ENCODE measurements around the gene RNF138. TPM values are rescaled to one million over a fixed set of nuclear protein-coding genes. Genes with fewer than 3 reads are reported as not detected.

RNF138 gene
- total and polyA plus RNA-seq, 2 of the 8 experiments (the other 6 are each of a cell fraction or from before 2014, with no cell fraction given), result 29.2 to 109 TPM

DNA sequence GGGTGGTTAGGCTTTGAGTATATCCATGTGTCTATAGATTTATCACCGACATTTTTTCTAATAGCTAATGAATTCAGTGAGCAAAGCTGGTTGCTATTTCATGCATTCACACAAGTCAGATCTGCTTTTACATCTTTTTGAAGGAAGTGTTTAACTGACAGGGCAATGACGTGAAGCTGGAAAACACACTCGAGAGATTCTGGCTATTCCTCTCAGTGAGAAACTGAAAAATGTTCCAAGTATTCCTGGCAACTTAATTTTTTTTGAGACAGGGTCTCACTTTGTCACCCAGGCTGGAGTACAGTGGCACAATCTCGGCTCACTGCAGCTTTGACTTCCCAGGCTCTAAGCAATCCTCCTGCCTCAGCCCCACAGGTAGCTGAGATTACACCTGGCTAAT, 21.2 kb downstream of the RNF138 start:
- Histone ChIP-seq H3K9me3 (ENCODE audit: insufficient read depth in 2 of 2, low read depth in 1 of 2, low read length in 1 of 2) (no peaks in the 10 kb centered on the region), H4K5ac (ENCODE audit: insufficient read length, low read depth, low read length) (no peak overlapping the region), H2BK5ac (ENCODE audit: low read depth, low read length) (no peak overlapping the region), H3K36me3 (ENCODE audit: control insufficient read depth in 2 of 4, insufficient read depth in 4 of 4, low read length in 3 of 4) (peaks cover 2 to 34% (median 14%) of the 10 kb centered on the region in 4 experiments; a peak in 4 of 8 replicates), H3K27me3 (replicated peaks in 1 of 4; ENCODE audit: control insufficient read depth in 3 of 4, extremely low read depth in 1 of 4, insufficient read depth in 3 of 4, low read length in 3 of 4) (no peaks in the 10 kb centered on the region), H2AFZ (ENCODE audit: low read length) (no peak overlapping the region), H3K23me2 (ENCODE audit: low read depth, low read length) (no peaks in the 10 kb centered on the region), H3K9ac (replicated peaks in 1 of 4; ENCODE audit: extremely low read depth in 1 of 4, low read depth in 3 of 4, low read length in 3 of 4) (no peak overlapping the region), H3K14ac (ENCODE audit: insufficient read length) (no peak overlapping the region), H4K8ac (ENCODE audit: extremely low read depth, insufficient read depth, low read length) (no peak overlapping the region), H3K4ac (replicated peaks; ENCODE audit: insufficient read length, low read depth, low read length) (no peak overlapping the region), H3K79me2 (ENCODE audit: control insufficient read depth in 1 of 2, insufficient read depth in 2 of 2, low read length in 2 of 2) (peaks cover 0 to 69% of the 10 kb centered on the region in 2 experiments; a peak in 2 of 4 replicates), H4K20me1 (replicated peaks in 1 of 2; ENCODE audit: control insufficient read depth in 1 of 2, insufficient read depth in 2 of 2, low read length in 2 of 2) (peaks cover 0 to 4% of the 10 kb centered on the region in 2 experiments), H3K27ac (ENCODE audit: low read depth, low read length) (no peak overlapping the region), H2BK15ac (ENCODE audit: low read length) (no peak overlapping the region), H3K4me3 (ENCODE audit: extremely low read depth in 1 of 4, insufficient read depth in 2 of 4, low read depth in 3 of 4, low read length in 4 of 4) (no peak overlapping the region), H3K4me2 (ENCODE audit: insufficient read depth in 1 of 2, low read depth in 2 of 2, low read length in 2 of 2) (no peak overlapping the region), H3K18ac (ENCODE audit: extremely low read depth, low read length) (no peak overlapping the region), H3K4me1 (replicated peaks in 1 of 4; ENCODE audit: control insufficient read depth in 3 of 4, insufficient read depth in 4 of 4, low read length in 3 of 4) (no peaks in the 10 kb centered on the region), H2BK120ac (replicated peaks; ENCODE audit: low read depth, low read length) (no peak overlapping the region), H3K79me1 (ENCODE audit: low read depth, low read length) (peaks cover 3% of the 10 kb centered on the region), H3K56ac (replicated peaks; ENCODE audit: insufficient read length, low read depth, low read length) (no peak overlapping the region), H3K23ac (ENCODE audit: insufficient read length) (no peak overlapping the region), H2AK5ac (ENCODE audit: low read depth, low read length) (no peak overlapping the region), H4K91ac (replicated peaks; ENCODE audit: insufficient read length, low read length) (no peak overlapping the region), H2BK12ac (ENCODE audit: low read depth, low read length) (no peak overlapping the region), H2BK20ac (ENCODE audit: low read length) (no peak overlapping the region)
- TF ChIP-seq KDM5A (IDR thresholded peaks at IDR 0.05; ENCODE audit: low read length) (no peak), RNF2 (IDR thresholded peaks at IDR 0.05; ENCODE audit: borderline replicate concordance, low read depth, low read length, missing control alignments, poor library complexity, severe bottlenecking) (no peak), SP4 (IDR thresholded peaks at IDR 0.05; ENCODE audit: low read length) (no peak)
- ChIA-PET CTCF (ENCODE audit: partially characterized antibody) (interaction anchor here (0.5 to 0.6 kb wide), 2 partner anchors 8 to 403 kb away, joined by 3 read pairs; no protein-coding TSS in a partner anchor), POLR2A (ENCODE audit: partially characterized antibody) (no interaction called here)
- WGBS, 2 experiments (ENCODE audit: extremely low coverage in 1 of 2, insufficient coverage in 1 of 2, insufficient read length in 1 of 2, insufficient replicate concordance in 2 of 2, low coverage in 1 of 2, low lambda C conversion rate in 2 of 2, missing lambda C conversion rate in 1 of 2), result 93% methylated on average over 4 of the region's 4 CpGs; no CpG with 5 or more reads in 1 of the 2 experiments
- DNase-seq (ENCODE audit: low read depth in 1 of 2, low spot score in 2 of 2), result no peak
- no peak for FAIRE-seq
